GM18870 (cell line): ENCODE results near the gene AGL.
A peak's percentile ranks its signal among the peaks of the same experiment; 100 is the strongest.
"Not testable (repeated sequence)": the region's sequence is repeated elsewhere in the genome, so short reads cannot be mapped to it uniquely, and the experiment has no call there.

Experiments
- ATAC-seq: cut with Tn5 transposase; IDR thresholded peaks from one replicate; pipeline ENCODE4 v1.9.1; 2021; ENCODE audit warnings: moderate library complexity; ENCODE audit not compliant: unreplicated experiment

The AGL gene

GRCh38 chr1:99849744-99850458, at the start of gene AGL:
TSS of gene AGL (plus strand) at chr1:99850361. CDS start at chr1:99851043, 682 bp downstream.
- ATAC-seq = peak; percentile 88

GRCh38 chr1:99801584-99801983, 48.6 kb upstream of the AGL start:
- ATAC-seq = no peak

GRCh38 chr1:99806882-99807281, 43.3 kb upstream of the AGL start:
- ATAC-seq = no peak

- ATAC-seq = peak; percentile 94
Measured at GRCh38 chr1:99808391-99809115, 41.6 kb upstream of the AGL start.

GRCh38 chr1:99811075-99811474, 39.1 kb upstream of the AGL start:
- ATAC-seq = no peak

- ATAC-seq = no peak
Measured at GRCh38 chr1:99811747-99812146, 38.4 kb upstream of the AGL start.

- no peak for ATAC-seq
Measured at GRCh38 chr1:99814373-99814900, 35.7 kb upstream of the AGL start.

- ATAC-seq = no peak
Measured at GRCh38 chr1:99816656-99817055, 33.5 kb upstream of the AGL start.

- ATAC-seq = no peak
Measured at GRCh38 chr1:99818063-99818699, 32.0 kb upstream of the AGL start.

- peak; percentile 96 for ATAC-seq
Measured at GRCh38 chr1:99820546-99820945, 29.6 kb upstream of the AGL start.

- no peak for ATAC-seq
Measured at GRCh38 chr1:99825098-99825497, 25.1 kb upstream of the AGL start.

GRCh38 chr1:99825702-99826101, 24.5 kb upstream of the AGL start:
- no peak for ATAC-seq

- ATAC-seq = no peak
Measured at GRCh38 chr1:99827970-99828369, 22.2 kb upstream of the AGL start.

- ATAC-seq = no peak
Measured at GRCh38 chr1:99829269-99829668, 20.9 kb upstream of the AGL start.

GRCh38 chr1:99833911-99834310, 16.2 kb upstream of the AGL start:
- not testable (repeated sequence) for ATAC-seq

- ATAC-seq = not testable (repeated sequence)
Measured at GRCh38 chr1:99836171-99837103, 13.7 kb upstream of the AGL start.

GRCh38 chr1:99840353-99840752, 9.8 kb upstream of the AGL start:
- not testable (repeated sequence) for ATAC-seq

GRCh38 chr1:99843760-99844159, 6.4 kb upstream of the AGL start:
- ATAC-seq = no peak

- ATAC-seq = not testable (repeated sequence)
Measured at GRCh38 chr1:99845201-99845600, 5.0 kb upstream of the AGL start.

GRCh38 chr1:99849413-99849743, 783 bp upstream of the AGL start:
- peak; percentile 4 for ATAC-seq
